ENCODE measurements around the gene CYCS. TPM values are rescaled to one million over a fixed set of nuclear protein-coding genes. Genes with fewer than 3 reads are reported as not detected.
A peak's percentile ranks its signal among the peaks of the same experiment; 100 is the strongest.
"Not testable (repeated sequence)": the region's sequence is repeated elsewhere in the genome, so short reads cannot be mapped to it uniquely, and the experiment has no call there.

The CYCS gene
- total RNA-seq, 1 experiment from 2014 or later = 120 TPM

DNA sequence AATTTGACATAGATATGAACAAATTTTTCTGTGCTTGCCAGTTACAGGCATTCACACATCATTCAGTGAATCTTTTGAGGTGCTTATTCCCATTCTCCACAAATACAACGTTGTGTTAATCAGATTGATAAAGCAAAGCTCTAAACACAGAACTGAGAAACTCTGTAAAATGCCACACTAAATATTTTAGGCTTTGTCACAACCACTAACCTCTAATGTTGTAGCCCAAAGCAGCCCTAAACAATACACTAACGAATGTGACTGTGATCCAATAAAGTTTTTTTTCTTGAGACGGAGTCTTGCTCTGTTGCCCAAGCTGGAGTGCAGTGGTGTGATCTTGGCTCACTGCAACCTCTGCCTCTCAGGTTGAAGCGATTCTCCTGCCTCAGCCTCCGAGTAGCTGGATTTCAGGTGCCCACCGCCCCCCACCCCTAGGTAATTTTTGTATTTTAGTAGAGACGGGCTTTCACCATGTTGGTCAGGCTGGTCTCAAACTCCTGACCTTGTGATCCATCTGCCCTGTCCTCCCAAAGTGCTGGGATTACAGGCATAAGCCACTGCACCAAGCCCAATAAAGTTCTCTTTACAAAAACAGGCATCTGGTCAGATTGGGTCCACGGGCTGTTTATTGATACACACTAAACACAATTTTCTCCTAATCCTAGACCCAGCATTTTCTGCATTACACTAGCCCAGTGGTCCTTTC, 6.9 kb downstream of the CYCS start:
- no peaks in the 10 kb centered on the region for H3K9me2 ChIP-seq (ENCODE audit: insufficient read depth)
- TF ChIP-seq, protein P1, sequence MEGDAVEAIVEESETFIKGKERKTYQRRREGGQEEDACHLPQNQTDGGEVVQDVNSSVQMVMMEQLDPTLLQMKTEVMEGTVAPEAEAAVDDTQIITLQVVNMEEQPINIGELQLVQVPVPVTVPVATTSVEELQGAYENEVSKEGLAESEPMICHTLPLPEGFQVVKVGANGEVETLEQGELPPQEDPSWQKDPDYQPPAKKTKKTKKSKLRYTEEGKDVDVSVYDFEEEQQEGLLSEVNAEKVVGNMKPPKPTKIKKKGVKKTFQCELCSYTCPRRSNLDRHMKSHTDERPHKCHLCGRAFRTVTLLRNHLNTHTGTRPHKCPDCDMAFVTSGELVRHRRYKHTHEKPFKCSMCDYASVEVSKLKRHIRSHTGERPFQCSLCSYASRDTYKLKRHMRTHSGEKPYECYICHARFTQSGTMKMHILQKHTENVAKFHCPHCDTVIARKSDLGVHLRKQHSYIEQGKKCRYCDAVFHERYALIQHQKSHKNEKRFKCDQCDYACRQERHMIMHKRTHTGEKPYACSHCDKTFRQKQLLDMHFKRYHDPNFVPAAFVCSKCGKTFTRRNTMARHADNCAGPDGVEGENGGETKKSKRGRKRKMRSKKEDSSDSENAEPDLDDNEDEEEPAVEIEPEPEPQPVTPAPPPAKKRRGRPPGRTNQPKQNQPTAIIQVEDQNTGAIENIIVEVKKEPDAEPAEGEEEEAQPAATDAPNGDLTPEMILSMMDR (conservative IDR thresholded peaks at IDR 0.05) = no peak
- TF ChIP-seq EZH2 (IDR thresholded peaks at IDR 0.05; ENCODE audit: low read depth) = no peak
- H3K36me3 ChIP-seq (ENCODE audit: low read depth) = peaks cover 38% of the 10 kb centered on the region
- no peak overlapping the region for H3K4me3 ChIP-seq
- no peaks in the 10 kb centered on the region for H3K9me3 ChIP-seq (ENCODE audit: insufficient read depth, low read depth)
- CTCF ChIA-PET = no interaction called here
- H2AFZ ChIP-seq = no peak overlapping the region
- peaks cover 13% of the 10 kb centered on the region; the same call in 1 of the 2 replicates for H3K4me1 ChIP-seq (replicated peaks; ENCODE audit: insufficient read depth)
- intact Hi-C loops (cut with micrococcal nuclease; ENCODE audit: unreplicated experiment) = no loop called here
- peaks cover 45% of the 10 kb centered on the region for H4K20me1 ChIP-seq (ENCODE audit: insufficient read depth)
- H3K27me3 ChIP-seq (ENCODE audit: insufficient read depth, low read depth) = no peaks in the 10 kb centered on the region
- no peak for DNase-seq
- peaks cover 22% of the 10 kb centered on the region for H3K79me2 ChIP-seq (ENCODE audit: low read depth)
- POLR2A ChIA-PET (ENCODE audit: unreplicated experiment) = interaction anchor here (0.6 to 0.7 kb wide), 2 partner anchors 793 to 885 kb away, joined by 3 to 4 read pairs; no protein-coding TSS in a partner anchor
- peaks cover 76% of the 10 kb centered on the region for H3F3A ChIP-seq (ENCODE audit: insufficient read depth, low read depth)
- BruUV-seq (replicated peaks) = no TSS peak
- no peak overlapping the region for H3K4me2 ChIP-seq
- no peak overlapping the region for H3K27ac ChIP-seq

DNA sequence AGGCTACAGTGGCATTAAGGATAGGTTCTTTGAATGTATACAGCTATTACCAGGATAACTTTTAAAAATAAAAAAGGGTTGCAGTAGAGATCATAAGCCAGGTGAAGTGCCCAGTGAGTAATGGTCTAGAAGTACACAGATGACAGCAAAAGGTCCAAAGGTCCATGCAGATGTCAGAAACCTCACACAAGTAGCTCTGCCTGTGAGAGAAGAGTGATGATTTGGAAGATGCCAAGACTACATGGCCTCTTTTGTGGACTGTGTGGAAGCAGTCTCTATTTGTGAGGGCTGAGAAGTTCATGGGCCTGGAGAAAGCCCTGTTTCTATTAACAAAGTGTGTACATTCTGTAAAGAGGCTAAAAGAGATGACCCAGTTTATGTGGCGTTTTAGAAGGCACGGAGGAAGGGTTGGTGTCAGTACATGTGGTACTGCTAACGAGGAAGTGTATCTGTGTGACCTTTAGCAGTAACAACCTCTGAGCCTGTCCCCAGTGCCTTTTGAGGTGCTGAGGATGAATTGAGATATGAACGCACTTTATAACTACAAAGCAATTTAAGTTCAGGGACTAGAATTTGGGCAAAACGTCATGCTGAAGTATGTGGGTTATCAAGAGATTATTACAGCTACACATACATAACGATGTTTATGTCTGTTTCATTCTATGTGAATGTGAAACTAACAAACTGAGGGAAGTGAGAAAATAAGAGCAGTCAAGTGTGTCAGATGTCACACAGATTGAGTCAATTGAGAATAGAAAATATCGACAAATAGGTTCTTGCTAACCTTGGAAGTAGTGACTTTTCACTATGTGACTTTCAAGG, 7.6 kb downstream of the CYCS start:
- H3K9me2 ChIP-seq (ENCODE audit: insufficient read depth) = no peaks in the 10 kb centered on the region
- no peak for TF ChIP-seq EZH2 (IDR thresholded peaks at IDR 0.05; ENCODE audit: low read depth)
- TF ChIP-seq, protein P1 (conservative IDR thresholded peaks at IDR 0.05) = no peak
- no peaks in the 10 kb centered on the region for H3K27me3 ChIP-seq (ENCODE audit: insufficient read depth, low read depth)
- DNase-seq = no peak
- peaks cover 37% of the 10 kb centered on the region for H4K20me1 ChIP-seq (ENCODE audit: insufficient read depth)
- no peak overlapping the region for H3K4me3 ChIP-seq
- H3K27ac ChIP-seq = no peak overlapping the region
- CTCF ChIA-PET = no interaction called here
- no peak overlapping the region for H2AFZ ChIP-seq
- H3K4me1 ChIP-seq (replicated peaks; ENCODE audit: insufficient read depth) = peaks cover 8% of the 10 kb centered on the region; the same call in 1 of the 2 replicates
- peaks cover 73% of the 10 kb centered on the region for H3F3A ChIP-seq (ENCODE audit: insufficient read depth, low read depth)
- no peaks in the 10 kb centered on the region for H3K9me3 ChIP-seq (ENCODE audit: insufficient read depth, low read depth)
- H3K79me2 ChIP-seq (ENCODE audit: low read depth) = peaks cover 14% of the 10 kb centered on the region
- BruUV-seq (replicated peaks) = no TSS peak
- no peak overlapping the region for H3K4me2 ChIP-seq
- intact Hi-C loops (cut with micrococcal nuclease; ENCODE audit: unreplicated experiment) = no loop called here
- peaks cover 30% of the 10 kb centered on the region for H3K36me3 ChIP-seq (ENCODE audit: low read depth)
- POLR2A ChIA-PET (ENCODE audit: unreplicated experiment) = interaction anchor here (0.6 to 0.7 kb wide), 2 partner anchors 792 to 884 kb away, joined by 3 to 4 read pairs; no protein-coding TSS in a partner anchor

DNA sequence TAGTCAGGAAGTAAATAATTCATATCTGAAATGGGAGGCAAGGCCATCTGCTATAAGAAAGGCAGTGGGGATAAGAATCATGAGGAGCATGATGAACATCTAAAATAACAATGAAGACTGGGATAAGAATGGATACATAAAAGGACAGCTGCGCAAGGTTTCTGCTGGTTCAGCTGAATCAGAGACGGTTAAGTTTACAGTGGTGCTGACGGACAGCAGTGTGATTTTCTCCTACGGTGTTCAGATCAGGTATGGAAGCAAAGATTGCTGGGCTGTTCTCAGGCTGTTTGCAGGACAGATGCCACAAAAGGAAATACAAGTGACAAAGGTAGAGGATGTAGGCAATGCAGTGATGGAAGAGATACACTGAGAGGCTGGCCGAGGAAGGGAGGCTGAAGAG, 8.4 kb downstream of the CYCS start:
- Histone ChIP-seq H3K4me1 (replicated peaks; ENCODE audit: insufficient read depth) (peaks cover 8% of the 10 kb centered on the region; the same call in 1 of the 2 replicates), H3K9me3 (ENCODE audit: insufficient read depth, low read depth) (no peaks in the 10 kb centered on the region), H3K4me3 (no peak overlapping the region), H3K27me3 (ENCODE audit: insufficient read depth, low read depth) (no peaks in the 10 kb centered on the region), H2AFZ (no peak overlapping the region), H4K20me1 (ENCODE audit: insufficient read depth) (peaks cover 29% of the 10 kb centered on the region), H3K27ac (no peak overlapping the region), H3K9me2 (ENCODE audit: insufficient read depth) (no peaks in the 10 kb centered on the region), H3F3A (ENCODE audit: insufficient read depth, low read depth) (peaks cover 65% of the 10 kb centered on the region), H3K4me2 (no peak overlapping the region), H3K36me3 (ENCODE audit: low read depth) (peaks cover 22% of the 10 kb centered on the region), H3K79me2 (ENCODE audit: low read depth) (peaks cover 6% of the 10 kb centered on the region)
- intact Hi-C loops (cut with micrococcal nuclease; ENCODE audit: unreplicated experiment) = no loop called here
- BruUV-seq (replicated peaks) = no TSS peak
- no peak for DNase-seq
- ChIA-PET POLR2A (ENCODE audit: unreplicated experiment) (no interaction called here), CTCF (no interaction called here)
- no peak for TF ChIP-seq EZH2 (IDR thresholded peaks at IDR 0.05; ENCODE audit: low read depth)
- TF ChIP-seq, protein P1 (conservative IDR thresholded peaks at IDR 0.05) = no peak

DNA sequence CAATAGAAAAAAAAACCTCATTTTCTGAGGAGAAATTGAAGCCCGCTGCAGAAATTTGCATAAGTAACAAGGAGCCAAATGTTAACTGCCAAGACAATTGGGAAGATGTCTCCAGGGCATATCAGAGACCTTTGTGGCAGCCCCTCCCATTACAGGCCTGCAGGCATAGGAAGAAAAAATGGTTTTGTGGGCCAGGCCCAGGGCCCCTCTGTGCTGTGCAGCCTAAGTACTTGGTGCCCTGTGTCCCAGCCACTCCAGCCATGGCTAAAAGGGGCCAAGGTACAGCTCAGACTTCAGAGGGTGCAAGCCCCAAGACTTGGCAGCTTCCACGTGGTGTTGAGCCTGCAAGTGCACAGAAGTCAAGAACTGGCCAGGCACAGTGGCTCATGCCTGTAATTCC, 14.5 kb downstream of the CYCS start:
- CTCF ChIA-PET; intact Hi-C loops (cut with micrococcal nuclease; ENCODE audit: unreplicated experiment): not testable (repeated sequence)

More for the DNA sequence above, 14.5 kb downstream of the CYCS start:
- H3K9me3 ChIP-seq (ENCODE audit: insufficient read depth, low read depth); H3K36me3 ChIP-seq (ENCODE audit: low read depth); H3K4me2 ChIP-seq; H3K9me2 ChIP-seq (ENCODE audit: insufficient read depth); H2AFZ ChIP-seq; H3K27ac ChIP-seq; H4K20me1 ChIP-seq (ENCODE audit: insufficient read depth); H3K27me3 ChIP-seq (ENCODE audit: insufficient read depth, low read depth); H3K4me3 ChIP-seq; H3K79me2 ChIP-seq (ENCODE audit: low read depth); POLR2A ChIA-PET (ENCODE audit: unreplicated experiment); BruUV-seq (replicated peaks); H3K4me1 ChIP-seq (replicated peaks; ENCODE audit: insufficient read depth); H3F3A ChIP-seq (ENCODE audit: insufficient read depth, low read depth): not testable (repeated sequence)
- DNase-seq = peak in 1 of 2 experiments; percentile 26

Measured in PC-9 (cell line).